Measurements from ENCODE around the gene BTF3.

Gene BTF3

DNA sequence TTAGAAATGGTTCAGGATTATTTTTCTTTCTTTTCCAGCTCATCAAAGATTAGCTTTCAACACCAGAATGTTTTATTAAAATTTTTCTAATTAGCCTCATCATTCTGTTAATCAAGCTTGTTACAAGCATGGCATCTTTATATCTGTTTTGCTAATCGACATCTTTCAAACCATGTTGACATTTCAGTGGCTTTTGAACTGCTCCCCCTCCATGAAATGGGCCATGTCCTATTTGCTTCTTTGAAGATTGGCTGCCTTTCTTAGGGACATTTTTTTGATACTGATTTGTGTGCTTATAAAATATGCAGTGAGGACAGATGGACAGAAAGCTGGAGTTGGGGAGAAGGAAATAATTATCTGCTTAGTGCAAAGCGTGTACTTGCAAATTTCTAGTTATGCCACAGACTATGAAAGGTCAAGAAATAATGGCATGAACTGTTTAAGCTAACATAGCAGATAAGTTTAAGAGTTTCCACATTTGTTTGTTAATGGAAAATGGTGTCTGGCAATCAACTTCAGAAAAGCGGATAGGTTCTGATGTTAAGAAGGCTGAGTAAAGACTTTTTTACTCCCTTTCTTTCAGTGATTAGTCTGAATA is 27.5 kb downstream of the BTF3 start:
- no peak for DNase-seq

DNA sequence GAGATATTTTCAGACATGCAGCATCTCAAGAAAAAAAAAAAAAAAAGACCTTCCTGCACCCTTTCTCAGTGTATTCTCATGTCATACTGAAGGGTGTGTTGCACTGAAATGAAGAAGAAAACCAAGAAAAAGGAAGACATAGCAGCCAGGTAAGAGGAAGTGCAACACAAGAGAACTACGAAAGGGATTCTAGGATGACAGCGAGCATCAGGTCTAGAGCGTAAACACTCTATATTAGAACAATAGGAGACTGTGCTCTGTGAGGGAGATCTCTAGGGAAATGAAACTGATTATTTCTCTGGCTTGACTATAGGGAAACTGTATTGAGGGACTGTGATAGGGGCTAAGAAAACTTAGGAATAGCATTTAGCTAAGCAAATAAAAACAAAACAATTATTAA is 30.0 kb downstream of the BTF3 start:
- DNase-seq, result no peak

DNA sequence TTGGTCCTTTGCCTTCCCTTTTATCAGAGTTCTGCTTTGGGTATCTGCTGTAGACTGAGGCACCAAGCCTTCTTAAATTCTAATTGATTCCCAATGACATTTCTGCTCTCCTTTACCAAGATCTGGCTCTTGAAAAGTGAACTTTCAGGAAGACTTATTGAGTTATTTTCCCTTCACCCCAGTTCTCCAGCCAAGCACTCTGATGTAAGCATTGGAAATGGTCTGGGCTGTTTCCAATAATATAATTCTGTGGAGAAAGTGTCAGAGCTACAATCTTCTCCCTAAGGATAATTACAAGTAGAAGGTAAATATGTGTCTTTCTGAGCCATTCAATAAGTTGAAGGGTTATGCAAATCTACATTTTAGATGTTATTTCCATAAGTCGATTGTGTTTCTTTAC is 30.8 kb downstream of the BTF3 start:
- no peak for DNase-seq

DNA sequence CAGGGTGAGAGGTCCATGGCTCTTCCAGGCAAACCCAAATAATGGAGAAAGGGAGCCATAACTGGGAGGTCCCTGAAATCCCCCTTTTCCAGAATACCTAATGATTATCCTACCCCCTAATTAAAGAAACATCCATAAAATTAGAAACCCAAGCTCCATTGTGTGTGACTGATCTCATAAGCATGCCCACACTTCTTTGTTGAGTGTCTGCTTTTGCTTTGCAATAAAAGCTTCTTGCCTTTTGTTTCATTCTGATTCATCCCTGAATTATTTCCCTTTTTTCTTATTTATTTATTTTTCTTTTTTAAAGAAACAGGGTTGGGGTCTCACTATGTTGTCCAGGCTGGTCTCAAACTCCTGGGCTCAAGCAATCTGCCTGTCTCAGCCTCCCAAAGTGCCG is 33.1 kb downstream of the BTF3 start:
- DNase-seq, result no peak

DNA sequence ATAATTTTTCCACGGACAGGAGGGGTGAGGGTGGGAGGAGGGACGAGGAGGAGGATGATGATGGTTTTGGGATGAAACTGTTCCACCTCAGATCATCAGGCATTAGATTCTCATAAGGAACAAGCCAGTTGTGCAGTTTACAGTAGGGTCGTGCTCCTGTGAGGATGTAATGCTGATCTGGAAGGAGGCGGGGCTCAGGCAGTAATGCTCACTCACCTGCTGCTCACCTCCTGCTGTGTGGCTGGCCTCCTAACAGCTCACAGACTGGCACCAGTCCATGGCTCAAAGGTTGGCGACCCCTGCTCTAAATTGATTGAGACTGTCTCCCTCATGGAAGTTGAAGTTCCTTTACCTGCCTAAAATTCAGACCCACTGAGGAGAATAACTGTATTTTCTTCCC is 34.0 kb downstream of the BTF3 start:
- no peak for DNase-seq

DNA sequence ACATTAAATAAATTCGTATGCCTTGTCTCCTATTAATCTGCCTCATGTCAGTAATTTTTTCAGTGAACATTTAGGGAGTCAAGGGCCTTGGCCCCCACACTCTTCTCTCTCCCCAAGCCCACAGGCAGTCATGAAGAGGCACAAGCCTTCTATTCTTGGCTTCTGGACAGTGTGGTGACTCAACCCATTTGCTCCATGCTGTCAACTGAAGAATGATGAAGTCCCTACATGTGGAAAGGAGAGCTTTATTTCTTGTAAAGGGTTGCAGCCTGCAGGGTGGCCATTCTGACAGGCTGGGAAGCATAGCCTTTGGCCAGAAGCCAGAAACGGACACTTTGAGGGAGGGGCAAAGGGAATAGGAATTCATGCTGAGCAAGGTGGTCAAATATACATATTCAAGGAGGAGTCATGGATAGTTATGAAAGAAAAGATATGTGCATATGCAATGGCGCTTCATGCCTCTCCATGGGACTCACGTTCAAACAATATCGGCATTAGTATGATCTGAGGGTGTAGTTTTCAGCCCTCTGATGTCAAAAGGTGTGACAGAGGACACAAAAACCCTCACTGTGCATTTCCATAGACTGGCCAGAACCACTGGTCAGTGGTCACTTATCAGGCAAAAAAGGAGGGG is 35.9 kb downstream of the BTF3 start:
- no peak for DNase-seq

DNA sequence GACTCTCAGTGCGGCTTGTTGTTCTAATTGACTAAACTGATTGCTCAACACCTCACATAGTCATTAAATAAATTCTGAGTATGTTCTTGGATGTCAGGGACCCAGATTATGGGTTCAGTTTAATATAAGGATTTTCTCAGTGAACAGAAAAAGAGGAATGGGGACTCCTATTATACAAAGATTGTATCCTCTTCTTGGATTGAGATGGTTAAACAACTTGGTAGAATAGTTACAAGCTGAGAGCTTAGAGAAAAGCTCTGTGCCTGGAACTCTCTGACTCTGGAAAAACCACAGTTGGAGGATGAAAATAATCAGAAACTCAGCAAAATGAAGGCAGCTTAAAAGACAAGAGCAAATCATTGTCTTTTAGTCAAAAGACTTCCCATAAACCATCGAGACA is 36.7 kb downstream of the BTF3 start:
- DNase-seq, result no peak

DNA sequence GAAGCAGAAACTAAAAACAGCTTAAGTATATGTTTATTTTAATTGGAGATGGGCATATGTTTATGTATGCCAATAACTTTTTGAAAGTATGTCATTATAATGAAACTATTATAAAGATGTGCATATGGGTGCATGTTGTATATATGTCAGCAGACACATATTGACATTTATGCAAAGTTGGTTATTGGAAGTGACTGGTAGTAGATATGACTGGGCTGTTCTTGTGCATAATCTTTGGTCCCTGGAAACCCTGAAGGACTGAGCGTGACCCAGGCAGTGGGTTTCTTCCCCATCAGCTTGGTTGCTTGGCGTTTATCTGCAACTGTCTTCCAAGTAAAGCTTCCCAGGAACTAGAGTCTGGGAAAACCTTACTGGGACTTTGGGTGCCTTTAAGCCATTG is 41.5 kb downstream of the BTF3 start:
- DNase-seq, result no peak

DNA sequence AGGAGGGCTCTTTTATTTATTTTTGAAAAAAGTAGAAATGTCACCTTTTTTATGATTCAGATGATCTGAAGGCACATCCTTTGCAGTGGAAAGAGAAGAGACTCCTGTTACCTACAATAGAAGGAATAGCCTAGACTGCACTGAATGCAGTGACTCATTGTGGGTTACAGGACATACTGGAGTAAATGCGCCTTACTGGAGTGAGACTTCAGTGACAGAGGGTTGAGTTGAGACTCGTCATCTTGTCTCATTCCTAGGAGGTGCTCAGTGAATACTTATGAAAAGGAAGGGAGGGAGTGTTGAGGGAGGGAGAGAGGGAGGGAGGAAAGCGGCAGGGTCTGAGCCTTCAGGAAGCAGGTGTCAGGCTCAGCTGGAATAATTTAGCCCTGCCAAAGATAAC is 42.0 kb downstream of the BTF3 start:
- DNase-seq, result no peak

DNA sequence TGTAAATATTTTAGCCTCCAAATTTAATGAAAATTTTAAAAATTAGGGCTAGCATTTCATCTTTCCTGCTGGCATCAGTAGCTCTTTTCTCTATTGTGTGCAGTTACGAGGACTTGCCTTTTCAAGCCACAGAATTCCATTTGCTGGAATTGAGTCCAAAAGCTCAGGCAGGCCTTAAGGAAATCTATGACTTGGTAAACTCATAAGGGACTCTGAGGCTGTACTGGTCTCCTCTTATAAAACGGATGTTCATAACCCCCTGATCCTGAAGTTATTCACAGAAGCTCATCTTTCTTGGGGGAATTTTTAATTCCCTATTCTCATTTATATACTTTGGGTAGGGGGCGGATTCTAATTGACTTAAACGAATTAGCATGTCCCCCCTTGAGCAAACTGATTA is 43.8 kb downstream of the BTF3 start:
- no peak for DNase-seq

DNA sequence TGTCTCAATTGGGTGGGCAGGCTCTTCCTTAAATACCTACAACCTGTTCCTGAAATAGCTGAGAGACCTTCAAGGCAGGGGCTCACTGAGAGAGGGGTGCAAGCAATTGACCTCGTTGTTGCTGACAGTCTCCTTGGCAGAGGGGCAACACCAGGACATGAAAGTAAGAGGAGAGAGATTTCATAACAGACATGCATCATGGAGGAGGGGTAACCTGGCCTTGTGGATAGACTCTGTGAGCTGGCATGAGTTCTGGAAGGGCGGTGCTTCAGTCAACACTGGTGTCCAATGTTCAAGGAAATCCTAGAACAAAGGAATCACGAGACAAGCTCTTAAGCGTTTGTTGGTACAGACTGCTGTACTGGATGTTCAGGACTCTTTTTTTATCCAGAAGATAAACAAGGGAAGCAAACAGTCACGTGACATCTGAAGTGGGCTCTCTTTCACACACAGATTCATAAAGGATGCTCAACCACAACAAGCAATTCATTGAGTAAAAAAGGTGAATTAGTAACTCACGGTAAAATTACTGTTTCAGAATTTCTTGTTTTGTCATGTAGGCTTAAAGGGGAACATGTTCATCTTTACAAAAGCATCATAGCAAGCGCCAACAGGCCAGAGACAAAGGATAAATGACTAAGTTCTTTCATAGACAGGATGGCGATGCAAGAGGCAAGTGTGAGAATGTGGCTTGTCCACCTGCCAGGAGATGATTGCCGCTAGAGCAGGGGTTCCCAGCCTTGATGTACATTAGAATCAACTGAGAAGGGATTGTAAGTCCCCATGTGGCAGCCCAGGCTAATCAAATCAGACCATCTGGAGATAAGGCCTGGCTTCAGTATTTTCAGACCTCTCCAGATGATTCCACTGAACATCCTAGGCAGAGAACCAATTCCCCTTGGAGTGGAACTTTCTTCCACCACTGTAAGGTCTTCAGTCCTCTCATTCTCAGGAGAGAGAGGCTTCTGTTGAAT is 46.5 kb downstream of the BTF3 start:
- DNase-seq, result no peak

DNA sequence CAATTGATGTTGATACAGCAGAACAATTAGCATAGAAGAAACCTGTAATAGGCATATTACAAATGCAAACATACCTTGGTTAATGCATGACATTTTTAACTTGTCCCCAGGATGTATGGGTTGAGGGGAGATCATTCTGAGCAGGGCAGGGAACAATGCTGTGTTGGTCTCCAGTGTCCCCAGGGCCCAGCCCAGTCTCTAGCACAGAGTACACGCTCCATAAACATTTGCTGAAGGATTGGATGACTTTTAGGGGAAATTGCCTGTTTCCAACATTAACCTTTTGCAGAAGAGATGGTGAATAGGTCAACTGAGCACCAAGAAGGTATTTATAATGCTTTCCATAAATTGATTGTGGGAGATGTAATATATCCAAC is 47.1 kb downstream of the BTF3 start:
- DNase-seq, result no peak

DNA sequence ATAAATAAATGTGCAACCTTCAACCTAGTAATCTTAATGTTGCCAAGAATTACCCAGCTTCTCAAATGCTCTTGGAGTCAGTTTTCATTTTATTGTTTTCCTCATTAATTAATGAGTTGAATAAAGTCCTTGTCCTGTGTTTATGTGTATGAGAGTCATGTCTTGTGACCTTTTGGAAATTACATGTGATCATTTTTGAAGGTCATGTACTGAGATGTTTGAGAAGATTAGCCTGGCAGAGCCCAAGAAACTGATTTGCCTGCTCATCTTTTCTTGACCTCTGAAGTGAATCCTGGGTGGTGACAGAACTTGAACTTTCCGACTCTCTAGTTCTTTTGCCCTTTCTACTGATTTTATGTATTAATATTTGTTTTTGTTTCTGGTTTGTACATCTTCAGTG is 51.8 kb downstream of the BTF3 start:
- no peak for DNase-seq

DNA sequence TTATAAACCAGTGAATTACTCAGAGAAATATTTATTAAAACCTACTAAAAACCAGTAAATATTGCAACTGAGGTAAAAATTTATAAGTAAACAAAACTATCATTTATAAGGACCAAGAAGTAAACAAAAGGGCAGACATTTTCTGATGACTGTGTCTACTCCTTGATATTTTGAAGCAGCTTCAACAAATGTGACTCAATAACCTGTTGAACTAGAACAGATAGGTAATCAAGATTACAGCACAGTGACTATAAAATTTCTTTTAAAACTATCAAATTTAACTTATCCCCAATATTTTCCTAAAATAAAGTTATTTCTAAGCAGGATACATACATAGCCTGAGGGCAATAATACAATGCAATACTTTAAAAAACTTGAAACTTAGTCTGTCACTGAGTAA is 54.4 kb downstream of the BTF3 start:
- DNase-seq, result no peak

Measured in inflammatory macrophage (primary cell).